Fibroblast of skin of abdomen (primary cell): ENCODE results near the gene PRRT1B.

Source experiments
- DNase-seq: peaks from one replicate; pipeline ENCODE4 v3.0.0-alpha.2; 2013

The PRRT1B gene

GRCh38 chr9:131580358-131580757, 35.0 kb downstream of the PRRT1B start:
- no peak for DNase-seq

- no peak for DNase-seq
These were observed 36.7 kb downstream of the PRRT1B start for GRCh38 chr9:131582056-131582455.

- no peak for DNase-seq
These were observed 37.4 kb downstream of the PRRT1B start for GRCh38 chr9:131582466-131583336.

- DNase-seq = no peak
These were observed 38.0 kb downstream of the PRRT1B start for GRCh38 chr9:131583337-131583645.

GRCh38 chr9:131583836-131584555, 38.7 kb downstream of the PRRT1B start:
- no peak for DNase-seq

- DNase-seq = no peak
These were observed 39.5 kb downstream of the PRRT1B start for GRCh38 chr9:131584858-131585257.

GRCh38 chr9:131585375-131585774, 40.1 kb downstream of the PRRT1B start:
- no peak for DNase-seq

- DNase-seq = no peak
These were observed 42.0 kb downstream of the PRRT1B start for GRCh38 chr9:131587331-131587730.

GRCh38 chr9:131587906-131588305, 42.6 kb downstream of the PRRT1B start:
- DNase-seq = no peak

- no peak for DNase-seq
These were observed 43.1 kb downstream of the PRRT1B start for GRCh38 chr9:131588396-131588795.

- DNase-seq = no peak
These were observed 43.9 kb downstream of the PRRT1B start for GRCh38 chr9:131589124-131589711.

GRCh38 chr9:131589993-131590392, 44.7 kb downstream of the PRRT1B start:
- no peak for DNase-seq

- DNase-seq = no peak
These were observed 45.1 kb downstream of the PRRT1B start for GRCh38 chr9:131590449-131590848.

GRCh38 chr9:131590907-131591844, 45.9 kb downstream of the PRRT1B start:
- peak; percentile 71 for DNase-seq

- DNase-seq = no peak
These were observed 46.5 kb downstream of the PRRT1B start for GRCh38 chr9:131591845-131592208.

- no peak for DNase-seq
These were observed 47.9 kb downstream of the PRRT1B start for GRCh38 chr9:131593091-131593820.

GRCh38 chr9:131593936-131594665, 48.8 kb downstream of the PRRT1B start:
- no peak for DNase-seq

GRCh38 chr9:131594906-131595665, 49.8 kb downstream of the PRRT1B start:
- DNase-seq = no peak

- DNase-seq = no peak
These were observed 50.5 kb downstream of the PRRT1B start for GRCh38 chr9:131595696-131596429.

- no peak for DNase-seq
These were observed 51.1 kb downstream of the PRRT1B start for GRCh38 chr9:131596430-131596743.
